GM04504 (cell line): ENCODE results near the gene PANK4.

Experiments
- DNase-seq: peaks from one replicate; pipeline ENCODE4 v3.0.0-alpha.2; 2012; ENCODE audit warnings: low read depth

PANK4 gene

GRCh38 chr1:2544875-2545640, 18.7 kb upstream of the PANK4 start:
- DNase-seq = no peak

DNA sequence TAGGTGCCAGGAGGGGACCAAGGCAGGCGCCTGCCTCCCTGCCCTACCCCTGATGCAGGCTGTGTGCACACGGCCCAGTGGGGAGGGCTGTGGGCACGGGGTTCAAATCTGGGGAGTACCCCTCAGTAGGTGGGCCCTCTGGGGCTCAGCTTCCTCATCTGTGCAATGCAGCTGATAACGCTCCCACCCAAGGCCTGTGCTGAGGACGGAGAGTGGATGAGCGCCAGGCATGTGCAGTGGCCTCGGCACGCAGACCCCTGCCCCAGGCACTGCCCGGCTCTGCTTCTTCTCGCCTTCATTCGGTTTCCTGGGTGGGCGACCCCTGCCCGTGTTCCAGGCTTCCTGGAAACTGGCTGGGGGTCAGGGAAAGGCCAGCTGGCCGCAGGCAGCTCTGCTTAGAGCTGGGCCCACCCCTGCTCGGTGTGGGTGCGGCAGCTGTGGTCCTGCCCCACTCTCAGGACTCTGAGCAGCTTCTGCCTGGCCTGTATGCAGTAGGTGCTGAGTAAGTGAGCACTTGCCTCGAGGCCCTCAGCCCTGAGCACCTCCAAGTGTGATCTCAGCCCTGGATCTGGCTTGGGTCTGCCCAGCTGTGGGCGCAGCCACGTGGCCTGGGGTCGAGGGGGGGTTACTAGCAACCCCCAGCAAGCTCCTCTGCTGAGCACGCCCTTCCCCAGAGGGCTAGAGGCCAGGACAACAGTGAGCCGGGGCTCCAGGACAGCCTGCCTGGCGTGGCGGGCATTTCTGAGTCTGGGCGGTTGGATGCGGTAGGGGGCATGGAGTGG, 17.9 kb upstream of the PANK4 start:
- no peak for DNase-seq

GRCh38 chr1:2543543-2544092, 17.2 kb upstream of the PANK4 start:
- peak; percentile 19 for DNase-seq

- no peak for DNase-seq
Observed at GRCh38 chr1:2542246-2542915, 16.0 kb upstream of the PANK4 start.

DNA sequence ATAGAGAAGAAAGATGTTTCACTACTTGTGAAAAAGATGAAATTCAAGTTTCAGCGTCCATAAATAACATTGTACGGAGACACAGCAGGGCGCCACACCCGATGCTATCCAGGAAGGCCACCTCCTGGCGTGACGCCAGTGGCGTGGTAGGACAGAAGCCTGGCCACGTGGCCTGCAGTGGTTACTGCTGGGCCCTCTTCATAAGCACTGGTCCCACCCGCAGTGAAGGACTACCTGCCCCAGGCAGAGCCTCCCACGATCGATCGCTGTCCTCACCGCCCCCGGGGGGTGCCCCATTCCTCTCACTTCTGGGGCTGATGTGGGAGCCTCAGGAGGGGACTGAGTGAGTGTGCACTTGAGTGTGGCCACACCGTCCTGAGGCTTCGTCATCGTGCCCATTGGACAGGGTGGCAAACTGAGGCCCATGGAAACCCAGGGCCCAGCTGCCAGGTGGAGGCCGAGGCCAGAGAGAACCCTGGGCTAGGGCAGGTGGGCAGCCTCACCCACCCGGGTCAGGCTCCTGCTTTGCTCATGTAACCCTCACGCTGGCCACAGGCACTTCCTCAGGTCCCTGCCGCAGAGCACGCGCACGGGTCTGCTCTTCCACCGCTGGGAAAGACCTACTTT, 15.3 kb upstream of the PANK4 start:
- DNase-seq = no peak

GRCh38 chr1:2540816-2541492, 14.6 kb upstream of the PANK4 start:
- no peak for DNase-seq

GRCh38 chr1:2539312-2539907, 13.0 kb upstream of the PANK4 start:
- no peak for DNase-seq

- no peak for DNase-seq
Observed at GRCh38 chr1:2538872-2539271, 12.5 kb upstream of the PANK4 start.

DNA sequence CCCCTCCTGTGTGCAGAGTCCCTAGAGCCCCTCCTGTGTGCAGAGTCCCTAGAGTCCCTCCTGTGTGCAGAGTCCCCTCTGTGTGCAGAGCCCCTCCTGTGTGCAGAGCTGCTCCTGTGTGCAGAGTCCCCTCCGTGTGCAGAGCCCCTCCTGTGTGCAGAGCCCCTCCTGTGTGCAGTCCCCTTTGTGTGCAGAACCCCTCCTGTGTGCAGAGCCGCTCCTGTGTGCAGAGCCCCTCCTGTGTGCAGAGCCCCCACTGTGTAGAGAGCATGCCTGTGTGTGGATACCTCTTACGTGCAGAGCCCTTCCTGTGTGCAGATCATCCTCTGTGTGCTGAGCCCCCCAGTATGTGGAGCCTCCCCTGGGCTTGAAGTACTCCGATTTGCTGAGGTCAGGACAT, 12.0 kb upstream of the PANK4 start:
- no peak for DNase-seq

DNA sequence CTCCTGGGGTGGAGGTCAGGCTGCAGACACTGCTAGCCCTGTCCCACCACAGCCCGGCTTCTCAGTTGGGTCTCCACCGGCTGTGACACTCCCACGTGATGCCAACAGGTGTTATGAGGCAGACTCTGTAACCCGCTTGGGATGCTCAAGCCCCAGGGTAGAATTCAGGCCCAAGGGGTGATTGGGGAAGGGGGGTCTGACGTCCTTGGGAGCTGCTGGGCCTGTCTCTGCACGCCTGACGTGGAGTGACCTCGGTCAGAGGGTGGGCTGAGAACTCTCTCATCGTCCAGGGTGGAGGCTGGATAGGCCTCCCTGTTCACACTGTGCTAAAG, 11.4 kb upstream of the PANK4 start:
- no peak for DNase-seq

- no peak for DNase-seq
Observed at GRCh38 chr1:2535981-2536380, 9.6 kb upstream of the PANK4 start.

DNA sequence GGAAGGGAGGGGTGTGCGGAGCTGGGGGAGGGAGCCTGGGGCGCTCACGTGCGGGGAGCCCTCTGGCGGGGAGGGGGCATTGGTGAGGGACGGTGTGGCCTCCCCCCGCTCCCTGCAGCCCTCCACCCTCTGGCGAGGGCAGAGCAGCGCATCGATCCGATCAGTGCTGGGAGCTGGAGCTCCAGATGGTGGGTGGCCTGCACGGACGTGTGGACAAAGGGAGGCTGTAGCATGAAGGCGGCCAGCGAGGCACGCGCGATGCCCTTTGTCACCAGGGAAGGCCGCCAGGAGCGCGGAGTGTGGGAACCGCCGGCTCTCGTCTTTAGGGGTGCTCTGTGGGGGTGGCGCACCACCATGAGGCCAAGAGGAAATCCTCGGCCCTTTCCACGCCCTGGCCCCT, 9.1 kb upstream of the PANK4 start:
- DNase-seq = no peak

DNA sequence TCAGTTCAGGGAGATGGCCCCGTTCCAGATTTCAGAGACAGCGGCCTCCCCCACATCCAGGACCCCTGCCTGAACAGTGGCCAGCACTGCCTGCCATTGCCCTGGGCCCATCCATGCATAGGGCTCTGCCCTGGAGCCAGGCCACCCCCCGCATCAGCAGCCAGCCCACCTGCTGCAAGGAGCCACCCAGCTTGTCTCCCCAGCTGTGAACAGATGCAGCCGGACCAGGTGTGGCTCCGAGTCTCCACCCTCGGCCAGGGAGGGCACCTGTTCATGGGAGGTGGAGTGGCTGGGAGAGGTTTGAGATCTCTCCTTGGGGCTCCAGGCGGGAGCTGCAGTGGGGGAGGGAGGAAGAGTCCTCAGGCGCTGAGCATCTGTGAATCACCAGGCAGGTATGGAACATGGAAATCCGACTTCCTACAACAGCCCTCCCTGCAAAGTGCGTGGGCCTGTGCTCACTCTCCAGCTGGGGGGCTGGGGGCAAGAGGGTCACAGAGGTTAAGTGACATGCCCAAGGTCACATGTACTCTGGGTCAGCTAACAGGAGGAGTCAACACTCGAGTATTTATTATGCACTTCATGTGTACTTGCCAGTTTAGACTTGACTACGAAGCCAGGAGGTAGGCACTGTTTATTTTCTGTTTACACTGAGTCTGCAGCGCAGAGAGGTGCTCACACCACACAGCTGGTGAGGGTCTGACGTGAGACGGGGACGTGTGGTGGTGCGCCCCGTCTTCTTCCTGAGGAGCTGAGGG, 8.5 kb upstream of the PANK4 start:
- no peak for DNase-seq

GRCh38 chr1:2534315-2534686, 7.9 kb upstream of the PANK4 start:
- DNase-seq = no peak

GRCh38 chr1:2533365-2533764, 7.0 kb upstream of the PANK4 start:
- DNase-seq = no peak

DNA sequence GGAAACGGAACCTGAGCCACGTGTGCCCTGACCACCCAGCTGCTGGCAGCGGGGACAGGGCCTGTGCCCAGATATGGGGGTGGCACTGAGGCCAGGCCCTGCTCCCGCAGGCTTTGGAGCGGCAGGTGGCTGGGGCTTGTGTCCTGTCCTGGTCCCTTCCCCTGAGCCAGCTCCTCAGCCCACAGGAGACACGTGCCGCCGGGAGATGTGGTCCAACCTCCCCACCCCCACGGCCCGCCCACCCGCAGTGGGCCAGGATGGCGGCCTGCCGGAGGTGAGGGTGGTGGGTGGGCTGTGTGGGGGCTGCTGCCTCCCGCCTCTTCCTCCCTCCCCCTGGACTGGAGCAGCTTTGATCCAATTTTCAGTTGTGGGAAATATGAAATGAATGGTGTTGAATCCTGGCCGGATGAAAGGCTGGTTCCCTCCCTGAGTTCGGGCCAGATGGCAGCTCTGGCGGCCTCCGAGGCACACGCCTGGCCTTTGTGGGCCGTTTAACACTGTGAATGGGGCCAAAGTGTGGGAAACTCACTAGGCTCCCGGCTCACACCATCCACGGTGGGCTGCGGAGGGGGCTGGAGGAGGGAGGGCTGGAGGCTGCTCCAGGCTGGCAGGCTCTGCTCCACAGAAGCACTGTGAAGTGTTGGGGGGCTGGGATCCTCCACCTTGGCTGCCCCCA, 6.2 kb upstream of the PANK4 start:
- no peak for DNase-seq

GRCh38 chr1:2530513-2531361, 4.3 kb upstream of the PANK4 start:
- DNase-seq = no peak

DNA sequence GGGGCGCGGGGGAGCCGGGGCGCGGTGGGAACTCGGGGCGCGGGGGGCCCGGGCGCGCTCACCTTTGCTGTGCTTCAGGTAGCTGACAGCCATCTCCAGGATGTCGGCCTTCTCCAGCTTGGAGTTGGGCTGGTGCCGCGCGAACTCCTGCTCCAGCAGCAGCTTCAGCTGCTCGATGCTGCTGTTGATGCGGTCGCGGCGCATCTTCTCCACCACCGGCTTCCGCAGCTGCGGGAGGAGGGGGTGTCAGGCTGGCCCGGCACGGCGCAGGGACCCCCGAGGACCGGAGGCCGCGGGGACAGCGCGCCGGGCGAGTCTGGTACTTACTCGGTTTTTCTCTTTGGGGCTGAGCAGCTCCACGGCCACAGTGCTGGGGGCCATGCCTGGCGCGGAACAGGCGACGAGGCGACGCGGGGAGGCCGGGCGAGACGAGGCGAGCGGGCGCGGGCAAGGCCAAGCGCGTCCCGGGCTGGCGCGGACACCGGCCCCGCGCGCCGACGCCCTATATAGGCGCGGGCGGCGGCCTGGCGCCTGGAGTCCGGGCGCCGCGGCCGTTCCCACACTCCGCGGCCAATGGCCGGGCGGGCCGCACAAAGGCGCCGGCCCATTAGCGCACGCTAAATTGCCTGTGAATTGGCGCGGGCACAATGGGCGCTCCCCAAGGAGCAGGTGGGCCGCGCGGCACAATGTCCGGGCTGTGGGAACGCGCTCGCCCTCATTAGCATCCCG, 3.6 kb upstream of the PANK4 start, which contains the start of gene HES5:
Gene HES5, minus strand, starts transcription at position 480 of the 729 bp plus-strand sequence. Its CDS starts 99 bp downstream, at position 381.
- no peak for DNase-seq
